Prostate gland (tissue), 2 donors: Measurements from ENCODE around the gene ARHGAP42.

Experiments
- POLR2AphosphoS5 ChIP-seq: sonication (generic); formaldehyde crosslinking; IDR thresholded peaks from one replicate; pipeline ENCODE4 v1.6.1; 2017; ENCODE audit warnings: antibody characterized with exemption
- TF ChIP-seq, protein P1 (sequence below), 4 experiments: fragments of 200-600 bp in 2 of 4; fragments of 450-650 bp in 2 of 4; sonication (generic) in 2 of 4; IDR thresholded peaks; 1 replicate in 3 of 4; 2 replicates in 1 of 4; pipeline ENCODE4 v1.5.1; 2016 to 2019; ENCODE audit warnings: antibody characterized with exemption in 4 of 4, mild to moderate bottlenecking in 2 of 4, moderate library complexity in 2 of 4

- peak; percentile 11 for TF ChIP-seq POLR2AphosphoS5
- TF ChIP-seq, protein P1, sequence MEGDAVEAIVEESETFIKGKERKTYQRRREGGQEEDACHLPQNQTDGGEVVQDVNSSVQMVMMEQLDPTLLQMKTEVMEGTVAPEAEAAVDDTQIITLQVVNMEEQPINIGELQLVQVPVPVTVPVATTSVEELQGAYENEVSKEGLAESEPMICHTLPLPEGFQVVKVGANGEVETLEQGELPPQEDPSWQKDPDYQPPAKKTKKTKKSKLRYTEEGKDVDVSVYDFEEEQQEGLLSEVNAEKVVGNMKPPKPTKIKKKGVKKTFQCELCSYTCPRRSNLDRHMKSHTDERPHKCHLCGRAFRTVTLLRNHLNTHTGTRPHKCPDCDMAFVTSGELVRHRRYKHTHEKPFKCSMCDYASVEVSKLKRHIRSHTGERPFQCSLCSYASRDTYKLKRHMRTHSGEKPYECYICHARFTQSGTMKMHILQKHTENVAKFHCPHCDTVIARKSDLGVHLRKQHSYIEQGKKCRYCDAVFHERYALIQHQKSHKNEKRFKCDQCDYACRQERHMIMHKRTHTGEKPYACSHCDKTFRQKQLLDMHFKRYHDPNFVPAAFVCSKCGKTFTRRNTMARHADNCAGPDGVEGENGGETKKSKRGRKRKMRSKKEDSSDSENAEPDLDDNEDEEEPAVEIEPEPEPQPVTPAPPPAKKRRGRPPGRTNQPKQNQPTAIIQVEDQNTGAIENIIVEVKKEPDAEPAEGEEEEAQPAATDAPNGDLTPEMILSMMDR (IDR thresholded peaks at IDR 0.05), result no peak
Measured at GRCh38 chr11:100890789-100891188, 203.7 kb downstream of the ARHGAP42 start.
